Psoas muscle (tissue), 8 donors: ENCODE results near the gene RHOH. TPM values are rescaled to one million over a fixed set of nuclear protein-coding genes. Genes with fewer than 3 reads are reported as not detected.

Source experiments
- ATAC-seq, 4 donors: fragments of 200-7000 bp; cut with Tn5 transposase; one replicate each; pipeline ENCODE4 v1.9.1; 2020; ENCODE audit warnings: moderate library complexity in 3 of 4, mild to moderate bottlenecking in 2 of 4
- DNase-seq, 2 donors: peaks; one replicate each; pipeline ENCODE4 v3.0.0-alpha.2; 2020
- H3K27ac ChIP-seq: fragments of 200-600 bp; one replicate; pipeline ENCODE4 v1.8.0; 2022
- H3K27me3 ChIP-seq, 3 donors: fragments of 200-600 bp in 1 of 3; one replicate each; pipeline versions ENCODE4 v1.6.1 to v1.8.0; 2013 to 2022; ENCODE audit warnings: low read length in 2 of 3, mild to moderate bottlenecking in 2 of 3, moderate library complexity in 1 of 3; ENCODE audit not compliant: insufficient read depth in 3 of 3
- H3K36me3 ChIP-seq, 2 donors: fragments of 200-600 bp in 1 of 2; one replicate each; pipeline versions ENCODE4 v1.6.1 to v1.8.0; 2013 to 2022; ENCODE audit warnings: low read depth in 1 of 2, mild to moderate bottlenecking in 1 of 2, moderate library complexity in 1 of 2; ENCODE audit not compliant: insufficient read depth in 1 of 2
- H3K4me1 ChIP-seq: fragments of 200-600 bp; one replicate; pipeline ENCODE4 v1.8.0; 2022
- H3K4me3 ChIP-seq: fragments of 200-600 bp; one replicate; pipeline ENCODE4 v1.8.0; 2022; ENCODE audit warnings: mild to moderate bottlenecking
- H3K9me3 ChIP-seq: fragments of 200-600 bp; one replicate; pipeline ENCODE4 v1.8.0; 2022
- CTCF ChIP-seq: fragments of 200-600 bp; IDR thresholded peaks from one replicate; pipeline ENCODE4 v1.8.0; 2022; ENCODE audit warnings: antibody characterized with exemption
- WGBS, 3 donors: extraction: QIAGEN DNeasy Blood & Tissue Kit; methylation state at CpG; one replicate each; pipeline versions ENCODE4 v1.1.6 to v1.1.7; 2013; 5-methylcytosine and 5-hydroxymethylcytosine counted together
- intact Hi-C, 2 donors: fragments of 100-400 bp; cut with DNase I; formaldehyde crosslinking; loops; one replicate each; pipeline versions ENCODE4 v1.11.0 to v1.14.2; 2022
- polyA plus RNA-seq, 3 donors: library from polyadenylated mRNA; stranded (reverse); fragments of 200-250 nt; gene quantifications; one replicate each; pipeline ENCODE4 v1.2.3, GENCODE V29; 2013
- total RNA-seq, 4 donors: library from RNA; stranded (reverse); fragmentation: NEBNext Ultra II Directional in 2 of 4; extraction: Animal tissue kit (Norgen Biotek cat#: 25700) in 2 of 4; gene quantifications; one replicate each; pipeline versions ENCODE4 v1.2.1 to v1.2.4, GENCODE V29; 2021 to 2023
- donor health status: healthy with polysubstance abuse.
- donor health status: DM: no; HTN: no; CAD: no; lungs with moderate emphysema.
- donor health status: Bipolar disorder and iron deficiency.
- donor health status: healthy.
- donor health status: DM: yes; HTN: yes; CAD: no.
- donor health status: DM: no; HTN: no; CAD: no.
- donor health status: DM: no; HTN: no; CAD: no.
- donor health status: DM: yes; HTN: yes; CAD: no.

The RHOH gene
- total and polyA plus RNA-seq, 7 donors = 0.04 to 0.68 (median 0.19) TPM; not detected in 1

DNA sequence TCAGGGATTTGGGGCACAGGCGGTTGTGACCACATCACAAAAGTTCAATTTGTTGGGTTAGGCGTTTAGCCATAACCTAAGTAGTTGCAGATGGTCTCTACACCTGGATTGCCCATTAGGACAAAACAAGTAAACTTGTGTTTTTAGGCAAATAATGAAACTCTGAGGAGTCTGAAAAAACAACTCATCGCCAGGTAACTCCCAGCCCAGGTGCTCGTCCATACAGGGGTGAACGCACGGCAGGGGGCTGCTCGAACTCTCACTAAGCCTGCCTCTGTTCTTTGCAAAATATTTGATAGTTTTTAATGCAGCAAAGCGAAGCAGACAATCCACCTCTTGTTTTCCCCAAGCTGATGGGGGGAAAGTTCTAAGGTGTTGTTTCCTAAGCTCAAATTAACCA lies 559 bp upstream of the RHOH start:
- no peak for TF ChIP-seq CTCF
- Histone ChIP-seq H3K4me3 (no peak overlapping the region), H3K27ac (no peak overlapping the region), H3K36me3 (no peaks in the 10 kb centered on the region), H3K27me3 (peaks cover 0 to 5% (median 0%) of the 10 kb centered on the region in 3 donors), H3K4me1 (no peaks in the 10 kb centered on the region), H3K9me3 (no peaks in the 10 kb centered on the region)
- DNase-seq (no peak), ATAC-seq (no peak)
- 82 to 90% (median 85%) methylated on average over 8 of the region's 8 CpGs for WGBS, 3 donors
- intact Hi-C loops = no loop called here

DNA sequence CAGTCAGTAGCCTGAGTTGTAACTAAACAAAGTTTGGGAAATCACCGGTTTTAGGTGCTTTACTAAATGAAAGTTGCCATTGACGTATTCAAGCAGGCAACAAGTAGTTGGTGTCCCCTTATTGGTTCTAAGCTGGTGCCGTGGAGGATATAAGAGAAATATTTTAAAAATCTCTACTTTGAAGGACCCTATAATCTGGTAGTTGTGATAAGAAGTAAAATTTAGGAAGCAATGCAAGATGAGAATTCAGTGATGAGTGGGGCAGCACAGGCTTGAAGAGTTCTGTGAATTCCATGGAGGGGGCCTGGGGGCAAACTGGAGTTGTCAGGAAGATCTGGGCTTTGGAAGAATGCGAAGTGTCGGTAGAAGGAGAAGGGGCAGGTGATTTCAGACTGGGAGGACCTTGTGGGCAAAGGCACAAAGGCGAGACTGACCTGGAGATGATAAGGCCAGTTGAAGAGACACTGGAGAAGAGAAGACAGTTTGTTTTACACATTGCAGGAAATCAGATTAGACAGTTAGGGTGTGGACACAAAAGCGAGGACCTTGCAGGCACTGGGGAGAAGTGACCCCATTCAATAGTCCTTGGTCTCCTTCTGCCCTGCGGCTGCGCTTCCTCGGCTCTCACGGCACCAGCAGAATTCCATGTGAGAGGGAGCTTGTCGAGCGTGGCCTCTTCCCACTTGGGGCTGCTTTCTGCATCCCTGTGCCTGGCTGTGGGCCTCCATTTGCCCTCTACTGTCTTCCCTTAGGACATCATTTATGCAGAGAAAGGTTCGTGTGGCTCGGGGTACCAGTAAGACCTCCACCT lies 1.3 kb downstream of the RHOH start:
- H3K4me3 ChIP-seq = peak overlapping the region; percentile 32
- peaks cover 0 to 5% (median 0%) of the 10 kb centered on the region in 3 donors for H3K27me3 ChIP-seq
- DNase-seq = no peak

DNA sequence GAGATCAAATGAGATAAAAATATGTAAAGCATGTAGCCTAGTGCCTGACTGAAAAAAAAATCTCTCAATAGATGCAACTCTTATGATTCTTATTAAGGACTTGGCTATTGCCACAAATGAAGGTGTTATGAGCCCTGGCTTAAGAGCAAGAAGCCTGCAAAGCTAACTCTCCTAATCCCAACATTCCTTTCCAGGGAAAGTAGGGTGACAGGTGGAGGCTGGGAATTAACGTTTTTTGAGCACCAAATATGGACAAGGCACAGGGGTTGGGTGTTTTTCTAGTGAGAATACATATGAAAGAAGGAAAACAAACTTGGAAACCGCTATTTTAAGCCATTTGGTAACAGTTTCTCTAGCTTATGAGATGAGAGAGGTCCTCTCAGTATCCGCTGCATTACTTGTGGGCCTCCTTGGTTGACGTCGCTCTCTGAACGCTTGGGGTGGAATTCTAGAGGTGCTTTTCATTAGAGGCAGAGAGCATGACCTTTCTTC lies 2.4 kb downstream of the RHOH start:
- Histone ChIP-seq H3K27ac (no peak overlapping the region), H3K9me3 (no peaks in the 10 kb centered on the region), H3K4me1 (no peaks in the 10 kb centered on the region), H3K36me3 (no peaks in the 10 kb centered on the region), H3K4me3 (no peak overlapping the region), H3K27me3 (peaks cover 0 to 5% (median 0%) of the 10 kb centered on the region in 3 donors)
- intact Hi-C loops = no loop called here
- no peak for TF ChIP-seq CTCF
- no peak for DNase-seq
- 62 to 72% (median 69%) methylated on average over 6 of the region's 6 CpGs for WGBS, 3 donors
- ATAC-seq = no peak

More for the DNA sequence above, 1.3 kb downstream of the RHOH start:
- no peaks in the 10 kb centered on the region for H3K9me3 ChIP-seq
- no peaks in the 10 kb centered on the region for H3K36me3 ChIP-seq
- WGBS, 3 donors = 76 to 83% (median 77%) methylated on average over 15 of the region's 15 CpGs
- intact Hi-C loops = no loop called here
- H3K27ac ChIP-seq = no peak overlapping the region
- TF ChIP-seq CTCF = no peak
- no peaks in the 10 kb centered on the region for H3K4me1 ChIP-seq
- ATAC-seq = no peak

DNA sequence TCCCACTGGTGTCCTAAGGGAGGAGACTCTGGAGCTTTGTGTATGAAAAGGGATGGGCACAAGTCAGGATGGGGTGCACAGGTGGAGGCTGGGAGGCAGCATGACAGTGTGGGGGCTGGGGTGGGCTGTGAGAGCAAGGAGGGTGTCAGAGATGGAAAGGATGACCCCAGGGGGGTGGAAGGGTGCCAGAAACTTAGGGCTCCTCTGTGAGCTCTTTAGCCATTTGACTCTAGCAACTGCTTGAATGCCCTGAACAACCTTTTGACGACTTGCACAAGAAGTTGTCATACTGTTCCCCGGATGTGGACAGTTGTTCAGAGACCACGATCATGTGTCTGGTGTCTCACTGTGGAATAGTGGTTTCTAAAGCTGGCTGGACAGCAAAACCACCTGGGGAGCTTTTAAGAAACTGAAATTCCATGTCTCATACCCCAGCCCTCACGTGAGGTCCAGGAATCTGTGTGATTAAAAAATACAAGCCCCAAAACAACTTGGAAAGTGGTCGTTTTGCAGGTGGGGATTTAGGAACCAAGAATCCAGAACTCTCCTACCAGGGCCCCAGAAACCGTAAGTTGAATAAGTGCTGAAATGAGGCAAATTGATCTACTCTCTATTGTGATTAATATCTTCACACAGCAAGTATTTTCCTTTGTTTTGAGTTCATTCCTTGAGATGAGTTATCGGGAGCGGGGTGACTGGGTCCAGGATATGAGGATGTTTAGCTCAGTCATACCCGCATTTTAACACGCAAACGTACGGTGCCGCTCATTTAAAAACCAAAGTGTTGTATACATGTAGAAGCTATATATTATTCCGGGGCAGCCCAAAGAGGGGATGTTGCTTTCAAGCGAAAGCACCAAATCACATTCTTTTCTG lies 3.4 kb downstream of the RHOH start:
- no peaks in the 10 kb centered on the region for H3K4me1 ChIP-seq
- ATAC-seq = no peak
- no peaks in the 10 kb centered on the region for H3K9me3 ChIP-seq
- TF ChIP-seq CTCF = no peak
- intact Hi-C loops = no loop called here
- H3K27ac ChIP-seq = no peak overlapping the region
- no peaks in the 10 kb centered on the region for H3K36me3 ChIP-seq
- peaks cover 0 to 5% (median 0%) of the 10 kb centered on the region in 3 donors for H3K27me3 ChIP-seq
- WGBS, 3 donors = 72 to 80% (median 74%) methylated on average over 15 of the region's 15 CpGs
- no peak for DNase-seq
- H3K4me3 ChIP-seq = no peak overlapping the region
